ENCODE results near the gene SHB.

GRCh38 chr9:37876376-37876775, 192.7 kb downstream of the SHB start:
- TF ChIP-seq POLR2A (IDR thresholded peaks at IDR 0.05) (no peak), CTCF (IDR thresholded peaks at IDR 0.05) (no peak)

Measured in body of pancreas (tissue), 4 donors.